H1 (cell line): ENCODE results near the gene PRDM4. TPM values are rescaled to one million over a fixed set of nuclear protein-coding genes. Genes with fewer than 3 reads are reported as not detected.

ENCODE experiments used
- CTCF ChIA-PET: fragments of 300-600 bp; sonication (Branson Sonifier 250); formaldehyde crosslinking; loops from one replicate; lab custom pipeline; 2021; ENCODE audit not compliant: partially characterized antibody; lab: Charles Lee
- POLR2A ChIA-PET: fragments of 300-600 bp; sonication (Branson Sonifier 250); formaldehyde crosslinking; loops from one replicate; lab custom pipeline; 2021; ENCODE audit warnings: inconsistent platforms; ENCODE audit not compliant: partially characterized antibody; lab: Charles Lee
- DNase-seq, 2 experiments: peaks; one replicate each; pipeline versions ENCODE4 v3.0.0 to v3.0.0-alpha.2; 2010 to 2022; ENCODE audit warnings: low spot score in 2 of 2, low read depth in 1 of 2, mixed read lengths in 1 of 2
- FAIRE-seq: peaks from 2 replicates; lab custom pipeline; 2011; peaks lifted over from hg19 to GRCh38; lab: Jason Lieb, UNC
- H2AFZ ChIP-seq: 2 replicates; pipeline ENCODE4 v1.8.1; 2012; ENCODE audit warnings: low read length, inconsistent platforms
- H2AK5ac ChIP-seq: 2 replicates; pipeline ENCODE4 v1.6.1; 2013; ENCODE audit warnings: low read depth, low read length
- H2BK120ac ChIP-seq: replicated peaks from 2 replicates; pipeline ENCODE3; 2013; ENCODE audit warnings: low read depth, low read length, inconsistent platforms
- H2BK12ac ChIP-seq: 2 replicates; pipeline ENCODE4 v1.6.1; 2013; ENCODE audit warnings: low read depth, low read length
- H2BK15ac ChIP-seq: 2 replicates; pipeline ENCODE4 v1.6.1; 2013; ENCODE audit warnings: low read length
- H2BK20ac ChIP-seq: 2 replicates; pipeline ENCODE4 v1.6.1; 2013; ENCODE audit warnings: low read length
- H2BK5ac ChIP-seq: 2 replicates; pipeline ENCODE4 v1.6.1; 2013; ENCODE audit warnings: low read depth, low read length
- H3K14ac ChIP-seq: 2 replicates; pipeline ENCODE4 v1.6.1; 2013; ENCODE audit warnings: inconsistent platforms; ENCODE audit not compliant: insufficient read length
- H3K18ac ChIP-seq: 2 replicates; pipeline ENCODE4 v1.6.1; 2013; ENCODE audit warnings: low read length; ENCODE audit errors: extremely low read depth
- H3K23ac ChIP-seq: 2 replicates; pipeline ENCODE4 v1.6.1; 2013; ENCODE audit warnings: inconsistent platforms; ENCODE audit not compliant: insufficient read length
- H3K23me2 ChIP-seq: 2 replicates; pipeline ENCODE4 v1.6.1; 2013; ENCODE audit warnings: low read depth, low read length
- H3K27ac ChIP-seq: 2 replicates; pipeline ENCODE4 v1.6.1; 2011; ENCODE audit warnings: low read depth, low read length, inconsistent platforms
- H3K27me3 ChIP-seq, 4 experiments: replicated peaks in 1 of 4; 1 replicate in 1 of 4; 2 replicates in 3 of 4; pipeline versions ENCODE4 v1.6.1 to v1.8.1; 2011 to 2013; ENCODE audit warnings: low read length in 3 of 4, mild to moderate bottlenecking in 3 of 4, inconsistent platforms in 2 of 4, mixed read lengths in 2 of 4, moderate library complexity in 1 of 4; ENCODE audit not compliant: control insufficient read depth in 3 of 4, insufficient read depth in 3 of 4; ENCODE audit errors: extremely low read depth in 1 of 4
- H3K36me3 ChIP-seq, 4 experiments: 2 replicates each; pipeline versions ENCODE4 v1.6.1 to v1.8.1; 2011 to 2013; ENCODE audit warnings: mild to moderate bottlenecking in 4 of 4, low read length in 3 of 4, moderate library complexity in 2 of 4, control low read depth in 1 of 4, inconsistent platforms in 1 of 4; ENCODE audit not compliant: insufficient read depth in 4 of 4, control insufficient read depth in 2 of 4
- H3K4ac ChIP-seq: replicated peaks from 2 replicates; pipeline ENCODE3; 2013; ENCODE audit warnings: low read length, low read depth, mixed read lengths, inconsistent platforms; ENCODE audit not compliant: insufficient read length
- H3K4me1 ChIP-seq, 4 experiments: replicated peaks in 1 of 4; 1 replicate in 1 of 4; 2 replicates in 3 of 4; pipeline versions ENCODE4 v1.6.1 to v1.8.1; 2011 to 2013; ENCODE audit warnings: low read length in 3 of 4, inconsistent platforms in 2 of 4, mixed read lengths in 1 of 4; ENCODE audit not compliant: insufficient read depth in 4 of 4, control insufficient read depth in 3 of 4
- H3K4me2 ChIP-seq, 2 experiments: 2 replicates each; pipeline versions ENCODE4 v1.6.1 to v1.8.1; 2011 to 2013; ENCODE audit warnings: low read depth in 2 of 2, low read length in 2 of 2, control low read depth in 1 of 2, inconsistent platforms in 1 of 2, mild to moderate bottlenecking in 1 of 2; ENCODE audit not compliant: insufficient read depth in 1 of 2
- H3K4me3 ChIP-seq, 4 experiments: fragments of 200-600, 300-600 bp in 1 of 4; sonication (generic), shearing (Covaris generic), sonication (Bioruptor Twin) in 1 of 4; 2 replicates each; pipeline versions ENCODE4 v1.5.1 to v1.8.1; 2011 to 2016; ENCODE audit warnings: low read length in 4 of 4, low read depth in 3 of 4, control low read depth in 2 of 4, inconsistent platforms in 2 of 4, mild to moderate bottlenecking in 2 of 4, mixed read lengths in 1 of 4, moderate library complexity in 1 of 4; ENCODE audit not compliant: insufficient read depth in 2 of 4; ENCODE audit errors: extremely low read depth in 1 of 4
- H3K56ac ChIP-seq: replicated peaks from 2 replicates; pipeline ENCODE3; 2013; ENCODE audit warnings: low read depth, mild to moderate bottlenecking, mixed read lengths, low read length, inconsistent platforms; ENCODE audit not compliant: insufficient read length
- H3K79me1 ChIP-seq: 2 replicates; pipeline ENCODE4 v1.6.1; 2013; ENCODE audit warnings: low read depth, low read length, control low read depth
- H3K79me2 ChIP-seq, 2 experiments: 2 replicates each; pipeline versions ENCODE4 v1.6.1 to v1.8.1; 2012 to 2013; ENCODE audit warnings: low read length in 2 of 2, mild to moderate bottlenecking in 2 of 2, inconsistent platforms in 1 of 2; ENCODE audit not compliant: insufficient read depth in 2 of 2, control insufficient read depth in 1 of 2
- H3K9ac ChIP-seq, 4 experiments: replicated peaks in 1 of 4; 1 replicate in 1 of 4; 2 replicates in 3 of 4; pipeline versions ENCODE4 v1.6.1 to v1.8.1; 2011 to 2013; ENCODE audit warnings: low read depth in 3 of 4, low read length in 3 of 4, control low read depth in 2 of 4, mild to moderate bottlenecking in 2 of 4, moderate library complexity in 2 of 4, inconsistent platforms in 1 of 4; ENCODE audit errors: extremely low read depth in 1 of 4
- H3K9me3 ChIP-seq, 2 experiments: 2 replicates each; pipeline versions ENCODE4 v1.6.1 to v1.8.1; 2012 to 2013; ENCODE audit warnings: mild to moderate bottlenecking in 2 of 2, moderate library complexity in 2 of 2, control low read depth in 1 of 2, inconsistent platforms in 1 of 2, low read depth in 1 of 2, low read length in 1 of 2, mixed read lengths in 1 of 2; ENCODE audit not compliant: insufficient read depth in 2 of 2
- H4K20me1 ChIP-seq, 2 experiments: replicated peaks in 1 of 2; 2 replicates each; pipeline versions ENCODE3 to v1.8.1; 2011 to 2013; ENCODE audit warnings: inconsistent platforms in 2 of 2, low read length in 2 of 2, mild to moderate bottlenecking in 1 of 2; ENCODE audit not compliant: insufficient read depth in 2 of 2, control insufficient read depth in 1 of 2
- H4K5ac ChIP-seq: 2 replicates; pipeline ENCODE4 v1.6.1; 2013; ENCODE audit warnings: low read length, low read depth, mixed read lengths, inconsistent platforms; ENCODE audit not compliant: insufficient read length
- H4K8ac ChIP-seq: 2 replicates; pipeline ENCODE4 v1.8.0; 2013; ENCODE audit warnings: mild to moderate bottlenecking, moderate library complexity, low read length, inconsistent platforms; ENCODE audit not compliant: insufficient read depth; ENCODE audit errors: extremely low read depth
- H4K91ac ChIP-seq: replicated peaks from 2 replicates; pipeline ENCODE3; 2013; ENCODE audit warnings: low read length, mixed read lengths, inconsistent platforms; ENCODE audit not compliant: insufficient read length
- ASH2L ChIP-seq: fragments of 200-600, 300-600 bp; sonication (generic); IDR thresholded peaks from one replicate; pipeline ENCODE4 v1.7.1; 2017; ENCODE audit warnings: low read length
- BCL11A ChIP-seq, 2 experiments: IDR thresholded peaks; one replicate each; pipeline ENCODE4 v1.6.1; 2011; ENCODE audit warnings: low read depth in 2 of 2, low read length in 2 of 2, mild to moderate bottlenecking in 2 of 2
- CBX5 ChIP-seq: fragments of 300-800, 300-1000 bp; sonication (generic); IDR thresholded peaks from 2 replicates; pipeline ENCODE4 v1.7.1; 2016; ENCODE audit warnings: antibody characterized with exemption, low read length, low read depth
- CEBPB ChIP-seq: IDR thresholded peaks from 2 replicates; pipeline ENCODE4 v1.6.1; 2012; ENCODE audit warnings: low read depth, low read length
- CTBP2 ChIP-seq: IDR thresholded peaks from 2 replicates; pipeline ENCODE4 v1.7.0; 2011; ENCODE audit warnings: borderline replicate concordance, mild to moderate bottlenecking, moderate library complexity, mixed read lengths, low read length; ENCODE audit not compliant: insufficient read depth, insufficient read length
- EZH2 ChIP-seq: fragments of 200-600 bp; sonication (generic); IDR thresholded peaks from 2 replicates; pipeline ENCODE4 v1.7.1; 2012; ENCODE audit warnings: low read depth, mild to moderate bottlenecking, moderate library complexity, low read length, inconsistent platforms; ENCODE audit not compliant: severe bottlenecking
- FOSL1 ChIP-seq: IDR thresholded peaks from 2 replicates; pipeline ENCODE4 v1.6.1; 2011; ENCODE audit warnings: mild to moderate bottlenecking, low read depth, low read length, moderate library complexity; ENCODE audit not compliant: insufficient read depth
- POLR2A ChIP-seq, 2 experiments: IDR thresholded peaks; 1 replicate in 1 of 2; 2 replicates in 1 of 2; pipeline ENCODE4 v1.6.1; 2011; ENCODE audit warnings: low read depth in 2 of 2, low read length in 2 of 2, mild to moderate bottlenecking in 2 of 2; ENCODE audit errors: control extremely low read depth in 1 of 2
- POLR2AphosphoS5 ChIP-seq: IDR thresholded peaks from 2 replicates; pipeline ENCODE4 v1.6.1; 2011; ENCODE audit warnings: low read depth, low read length
- RXRA ChIP-seq: IDR thresholded peaks from 2 replicates; pipeline ENCODE4 v1.6.1; 2011; ENCODE audit warnings: low read depth, mild to moderate bottlenecking, low read length, moderate library complexity; ENCODE audit not compliant: insufficient read depth
- SIX5 ChIP-seq: IDR thresholded peaks from 2 replicates; pipeline ENCODE4 v1.6.1; 2011; ENCODE audit warnings: mild to moderate bottlenecking, low read depth, low read length
- USF2 ChIP-seq: IDR thresholded peaks from 2 replicates; pipeline ENCODE4 v1.6.1; 2011; ENCODE audit warnings: low read length, improper control_type of control experiment
- WGBS, 2 experiments: shearing (Covaris generic) in 1 of 2; methylation state at CpG; one replicate each; pipeline versions ENCODE4 v1.1.6 to v1.1.7; 2013 to 2015; ENCODE audit warnings: low lambda C conversion rate in 2 of 2, mixed read lengths in 2 of 2, inconsistent platforms in 1 of 2, low coverage in 1 of 2, missing lambda C conversion rate in 1 of 2; ENCODE audit not compliant: insufficient replicate concordance in 2 of 2, insufficient coverage in 1 of 2, insufficient read length in 1 of 2; ENCODE audit errors: extremely low coverage in 1 of 2, missing lambda C conversion rate in 1 of 2; 5-methylcytosine and 5-hydroxymethylcytosine counted together
- polyA plus RNA-seq, 7 experiments: library from polyadenylated mRNA; depleted of rRNA in 3 of 7; stranded (reverse) in 5 of 7; unstranded in 2 of 7; fragments of >200 nt in 5 of 7; fragments of 200-250 nt in 2 of 7; gene quantifications; 1 replicate in 5 of 7; 2 replicates in 1 of 7; 4 replicates in 1 of 7; pipeline versions ENCODE4 v1.2.1 to v1.2.3, GENCODE V29; 2011 to 2013; ENCODE audit warnings: missing spikeins in 2 of 7, mixed read lengths in 2 of 7
- total RNA-seq: library from RNA; stranded (reverse); fragmentation: NEBNext Ultra II Directional; extraction: Animal tissue kit (Norgen Biotek cat#: 25700); gene quantifications from 2 replicates; pipeline ENCODE4 v1.2.1, GENCODE V29; 2021

The PRDM4 gene
- total and polyA plus RNA-seq, 2 of the 8 experiments (the other 6 are each of a cell fraction or from before 2014, with no cell fraction given), result 10.1 to 17.5 TPM

DNA sequence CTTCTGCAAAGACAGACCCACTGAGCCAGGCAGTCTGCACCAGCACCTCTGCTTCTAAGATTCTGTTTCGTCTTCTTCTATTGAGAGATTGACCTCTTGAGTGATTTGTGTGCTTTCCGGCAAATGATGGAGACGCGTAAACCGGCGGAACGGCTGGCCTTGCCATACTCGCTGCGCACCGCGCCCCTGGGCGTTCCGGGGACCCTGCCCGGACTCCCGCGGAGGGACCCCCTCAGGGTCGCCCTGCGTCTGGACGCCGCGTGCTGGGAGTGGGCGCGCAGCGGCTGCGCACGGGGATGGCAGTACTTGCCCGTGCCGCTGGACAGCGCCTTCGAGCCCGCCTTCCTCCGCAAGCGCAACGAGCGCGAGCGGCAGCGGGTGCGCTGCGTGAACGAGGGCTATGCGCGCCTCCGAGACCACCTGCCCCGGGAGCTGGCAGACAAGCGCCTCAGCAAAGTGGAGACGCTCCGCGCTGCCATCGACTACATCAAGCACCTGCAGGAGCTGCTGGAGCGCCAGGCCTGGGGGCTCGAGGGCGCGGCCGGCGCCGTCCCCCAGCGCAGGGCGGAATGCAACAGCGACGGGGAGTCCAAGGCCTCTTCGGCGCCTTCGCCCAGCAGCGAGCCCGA lies 14.3 kb upstream of the PRDM4 start:
- H4K91ac ChIP-seq, result no peak overlapping the region
- no peak overlapping the region for H3K4ac ChIP-seq
- no peak overlapping the region for H2BK12ac ChIP-seq
- H2AFZ ChIP-seq, result peak overlapping the region; percentile 74; the same call in 1 of the 2 replicates
- DNase-seq (peak; percentile 62 to 85), FAIRE-seq (no peak)
- no peak overlapping the region for H3K56ac ChIP-seq
- CTCF ChIA-PET, result interaction anchor here (0.7 to 3.3 kb wide), 12 partner anchors 9 to 137 kb away, joined by 3 to 13 read pairs (median 4); no protein-coding TSS in a partner anchor
- H2AK5ac ChIP-seq, result no peak overlapping the region
- no peak overlapping the region for H3K9ac ChIP-seq
- no peak overlapping the region for H3K27ac ChIP-seq
- H2BK5ac ChIP-seq, result no peak overlapping the region
- no peaks in the 10 kb centered on the region for H3K79me2 ChIP-seq
- no peak overlapping the region for H2BK15ac ChIP-seq
- H3K4me1 ChIP-seq, result peaks cover 0 to 3% (median 0%) of the 10 kb centered on the region in 4 experiments; a peak in 2 of 7 replicates
- H3K18ac ChIP-seq, result no peak overlapping the region
- no peak overlapping the region for H3K14ac ChIP-seq
- H3K9me3 ChIP-seq, result no peaks in the 10 kb centered on the region
- WGBS, 2 experiments, result 3% methylated on average over 65 of the region's 66 CpGs; no CpG with 5 or more reads in 1 of the 2 experiments
- no peaks in the 10 kb centered on the region for H3K36me3 ChIP-seq
- no peak overlapping the region for H2BK120ac ChIP-seq
- H3K4me3 ChIP-seq, result peak overlapping the region; percentile 31 to 68 (median 50)
- peak overlapping the region; percentile 50 to 97 for H3K4me2 ChIP-seq
- POLR2A ChIA-PET, result interaction anchor here (1.6 kb wide), 1 partner anchor 13 kb away, joined by 6 read pairs; no protein-coding TSS in a partner anchor
- peaks cover 21 to 49% (median 44%) of the 10 kb centered on the region in 4 experiments for H3K27me3 ChIP-seq
- H2BK20ac ChIP-seq, result no peak overlapping the region
- no peaks in the 10 kb centered on the region for H3K79me1 ChIP-seq
- no peaks in the 10 kb centered on the region for H4K20me1 ChIP-seq
- H3K23ac ChIP-seq, result no peak overlapping the region
- no peak overlapping the region for H4K5ac ChIP-seq
- peak overlapping the region; percentile 68 for H4K8ac ChIP-seq
- peaks cover 5% of the 10 kb centered on the region; the same call in 1 of the 2 replicates for H3K23me2 ChIP-seq
- TF ChIP-seq POLR2AphosphoS5 (no peak), ASH2L (peak; percentile 70), CTBP2 (peak; percentile 88), EZH2 (peak; percentile 73), CBX5 (no peak), SIX5 (no peak), POLR2A (IDR thresholded peaks at IDR 0.05; ENCODE audit: control extremely low read depth in 1 of 2, low read depth in 2 of 2, low read length in 2 of 2) (no peak), BCL11A (IDR thresholded peaks at IDR 0.05; ENCODE audit: low read depth in 2 of 2, low read length in 2 of 2) (no peak), USF2 (no peak), RXRA (no peak), FOSL1 (no peak), CEBPB (no peak)
